Subcutaneous abdominal adipose tissue (tissue), 5 donors: ENCODE data around the gene EEF1AKMT2.
A peak's percentile ranks its signal among the peaks of the same experiment; 100 is the strongest.

Experiments
- H3K27ac ChIP-seq: one replicate; pipeline ENCODE4 v1.7.0; 2013; ENCODE audit warnings: low read depth, mild to moderate bottlenecking, inconsistent platforms, low read length, moderate library complexity
- H3K27me3 ChIP-seq, 5 donors: one replicate each; pipeline ENCODE4 v1.7.0; 2013; ENCODE audit warnings: low read length in 5 of 5, inconsistent platforms in 1 of 5; ENCODE audit not compliant: control insufficient read depth in 5 of 5, insufficient read depth in 4 of 5
- H3K36me3 ChIP-seq, 5 donors: one replicate each; pipeline ENCODE4 v1.7.0; 2013; ENCODE audit warnings: low read length in 5 of 5; ENCODE audit not compliant: control insufficient read depth in 5 of 5, insufficient read depth in 5 of 5
- H3K4me1 ChIP-seq, 5 donors: one replicate each; pipeline ENCODE4 v1.7.0; 2013; ENCODE audit warnings: low read length in 5 of 5, mild to moderate bottlenecking in 3 of 5, moderate library complexity in 1 of 5; ENCODE audit not compliant: control insufficient read depth in 5 of 5, insufficient read depth in 5 of 5
- H3K4me3 ChIP-seq, 5 donors: one replicate each; pipeline ENCODE4 v1.7.0; 2013; ENCODE audit warnings: low read length in 5 of 5, low read depth in 1 of 5
- H3K9ac ChIP-seq, 5 donors: one replicate each; pipeline ENCODE4 v1.7.0; 2013; ENCODE audit warnings: low read length in 5 of 5, mild to moderate bottlenecking in 4 of 5, moderate library complexity in 3 of 5
- H3K9me3 ChIP-seq, 5 donors: one replicate each; pipeline ENCODE4 v1.7.0; 2013; ENCODE audit warnings: low read length in 5 of 5; ENCODE audit not compliant: control insufficient read depth in 5 of 5
- donor health status: healthy.
- donor health status: healthy.
- donor health status: healthy.
- donor health status: healthy.
- donor health status: healthy.

EEF1AKMT2 gene

GRCh38 chr10:124723826-124724225 lies 67.9 kb downstream of the EEF1AKMT2 start:
- Histone ChIP-seq H3K4me1 (peaks cover 29 to 91% (median 88%) of the 10 kb centered on the region in 5 donors), H3K9me3 (no peaks in the 10 kb centered on the region), H3K36me3 (peaks cover 0 to 6% (median 0%) of the 10 kb centered on the region in 5 donors), H3K9ac (peak overlapping the region in 4 of 5 donors; percentile 25 to 51 (median 40)), H3K27ac (peak overlapping the region; percentile 83), H3K27me3 (no peaks in the 10 kb centered on the region), H3K4me3 (peak overlapping the region in 2 of 5 donors; percentile 8 to 13)

- Histone ChIP-seq H3K27me3 (no peaks in the 10 kb centered on the region), H3K27ac (peak overlapping the region; percentile 83), H3K4me3 (peak overlapping the region in 2 of 5 donors; percentile 13 to 43), H3K4me1 (peaks cover 24 to 91% (median 88%) of the 10 kb centered on the region in 5 donors), H3K9me3 (no peaks in the 10 kb centered on the region), H3K36me3 (peaks cover 0 to 6% (median 0%) of the 10 kb centered on the region in 5 donors), H3K9ac (peak overlapping the region in 4 of 5 donors; percentile 25 to 51 (median 40))
Observed at GRCh38 chr10:124722798-124723783, 68.6 kb downstream of the EEF1AKMT2 start.

- no peaks in the 10 kb centered on the region for H3K9me3 ChIP-seq
- H3K36me3 ChIP-seq: peaks cover 0 to 6% (median 0%) of the 10 kb centered on the region in 5 donors
- H3K27me3 ChIP-seq: no peaks in the 10 kb centered on the region
- H3K9ac ChIP-seq: peak overlapping the region in 1 of 5 donors; percentile 2
- H3K4me1 ChIP-seq: peaks cover 18 to 94% (median 90%) of the 10 kb centered on the region in 5 donors
- peak overlapping the region in 1 of 5 donors; percentile 12 for H3K4me3 ChIP-seq
- H3K27ac ChIP-seq: peak overlapping the region; percentile 4
Observed at GRCh38 chr10:124721330-124722045, 70.2 kb downstream of the EEF1AKMT2 start.

- Histone ChIP-seq H3K4me1 (peaks cover 19 to 92% (median 79%) of the 10 kb centered on the region in 5 donors), H3K27me3 (no peaks in the 10 kb centered on the region), H3K9me3 (no peaks in the 10 kb centered on the region), H3K9ac (no peak overlapping the region), H3K4me3 (no peak overlapping the region), H3K27ac (peak overlapping the region; percentile 60), H3K36me3 (no peaks in the 10 kb centered on the region)
Observed at GRCh38 chr10:124719213-124719851, 72.4 kb downstream of the EEF1AKMT2 start.

- H3K36me3 ChIP-seq: no peaks in the 10 kb centered on the region
- no peak overlapping the region for H3K9ac ChIP-seq
- peaks cover 19 to 92% (median 79%) of the 10 kb centered on the region in 5 donors for H3K4me1 ChIP-seq
- peak overlapping the region; percentile 60 for H3K27ac ChIP-seq
- H3K27me3 ChIP-seq: no peaks in the 10 kb centered on the region
- H3K9me3 ChIP-seq: no peaks in the 10 kb centered on the region
- H3K4me3 ChIP-seq: peak overlapping the region in 1 of 5 donors; percentile 4
Observed at GRCh38 chr10:124717911-124718741, 73.6 kb downstream of the EEF1AKMT2 start.

- Histone ChIP-seq H3K4me3 (no peak overlapping the region), H3K9ac (no peak overlapping the region), H3K9me3 (no peaks in the 10 kb centered on the region), H3K27ac (peak overlapping the region; percentile 1), H3K4me1 (peaks cover 15 to 91% (median 76%) of the 10 kb centered on the region in 5 donors), H3K36me3 (no peaks in the 10 kb centered on the region), H3K27me3 (no peaks in the 10 kb centered on the region)
Observed at GRCh38 chr10:124717041-124717757, 74.5 kb downstream of the EEF1AKMT2 start.

- H3K4me1 ChIP-seq: peaks cover 14 to 83% (median 68%) of the 10 kb centered on the region in 5 donors
- H3K9me3 ChIP-seq: no peaks in the 10 kb centered on the region
- no peaks in the 10 kb centered on the region for H3K36me3 ChIP-seq
- H3K9ac ChIP-seq: no peak overlapping the region
- H3K27ac ChIP-seq: no peak overlapping the region
- H3K27me3 ChIP-seq: no peaks in the 10 kb centered on the region
- no peak overlapping the region for H3K4me3 ChIP-seq
Observed at GRCh38 chr10:124716369-124716768, 75.3 kb downstream of the EEF1AKMT2 start.

GRCh38 chr10:124715439-124715838 lies 76.2 kb downstream of the EEF1AKMT2 start:
- Histone ChIP-seq H3K4me3 (no peak overlapping the region), H3K36me3 (no peaks in the 10 kb centered on the region), H3K9ac (no peak overlapping the region), H3K9me3 (no peaks in the 10 kb centered on the region), H3K27me3 (no peaks in the 10 kb centered on the region), H3K27ac (no peak overlapping the region), H3K4me1 (peaks cover 15 to 84% (median 68%) of the 10 kb centered on the region in 5 donors)
